Heart left ventricle (tissue), 16 donors: ENCODE results near the gene CHST11. TPM values are rescaled to one million over a fixed set of nuclear protein-coding genes. Genes with fewer than 3 reads are reported as not detected.

Experiments
- ATAC-seq, 4 donors: fragments of 200-7000 bp; cut with Tn5 transposase; one replicate each; pipeline ENCODE4 v1.9.1; 2020 to 2022; ENCODE audit warnings: moderate library complexity in 4 of 4, mild to moderate bottlenecking in 3 of 4, moderate number of reproducible peaks in 1 of 4
- DNase-seq, 5 donors: peaks; one replicate each; pipeline ENCODE4 v3.0.0-alpha.2; 2020
- H3K27ac ChIP-seq, 12 donors: fragments of 200-600 bp; sonication (generic) in 4 of 12; one replicate each; pipeline versions ENCODE4 v1.5.0 to v1.8.0; 2016 to 2022; ENCODE audit warnings: mild to moderate bottlenecking in 2 of 12
- H3K27me3 ChIP-seq, 9 donors: fragments of 200-600 bp; sonication (generic) in 2 of 9; one replicate each; pipeline versions ENCODE4 v1.5.1 to v1.8.0; 2016 to 2022; ENCODE audit warnings: mild to moderate bottlenecking in 3 of 9
- H3K36me3 ChIP-seq, 9 donors: fragments of 200-600 bp; sonication (generic) in 2 of 9; one replicate each; pipeline versions ENCODE4 v1.5.0 to v1.8.0; 2018 to 2022; ENCODE audit warnings: mild to moderate bottlenecking in 2 of 9
- H3K4me1 ChIP-seq, 12 donors: fragments of 200-600 bp; sonication (generic) in 4 of 12; one replicate each; pipeline versions ENCODE4 v1.5.0 to v1.8.0; 2016 to 2022; ENCODE audit warnings: mild to moderate bottlenecking in 3 of 12
- H3K4me3 ChIP-seq, 12 donors: fragments of 200-600 bp; sonication (generic) in 4 of 12; one replicate each; pipeline versions ENCODE4 v1.5.0 to v1.8.0; 2017 to 2022; ENCODE audit warnings: mild to moderate bottlenecking in 9 of 12, moderate library complexity in 4 of 12
- H3K9me3 ChIP-seq, 12 donors: fragments of 200-600 bp; sonication (generic) in 4 of 12; one replicate each; pipeline versions ENCODE4 v1.5.0 to v1.8.0; 2016 to 2022; ENCODE audit warnings: mild to moderate bottlenecking in 1 of 12
- CTCF ChIP-seq, 12 donors: fragments of 200-600 bp; sonication (generic) in 4 of 12; IDR thresholded peaks; one replicate each; pipeline versions ENCODE4 v1.5.0 to v1.8.0; 2018 to 2022; ENCODE audit warnings: antibody characterized with exemption in 12 of 12, mild to moderate bottlenecking in 5 of 12
- POLR2A ChIP-seq, 2 donors: fragments of 450-650 bp; IDR thresholded peaks; one replicate each; pipeline ENCODE4 v1.6.1; 2017; ENCODE audit warnings: antibody characterized with exemption in 2 of 2, mild to moderate bottlenecking in 2 of 2, moderate library complexity in 2 of 2
- whole genome bisulfite sequencing, 4 donors: extraction: QIAGEN DNeasy Blood & Tissue Kit in 2 of 4; methylation state at CpG; one replicate each; pipeline versions ENCODE4 v1.1.5 to v1.1.7; 2013 to 2018; 5-methylcytosine and 5-hydroxymethylcytosine counted together
- intact Hi-C, 10 donors: fragments of 100-400 bp; cut with DNase I; formaldehyde crosslinking; loops; one replicate each; pipeline versions ENCODE4 v1.11.1 to v1.14.2; 2022
- polyA plus RNA-seq, 2 donors: library from polyadenylated mRNA; stranded (reverse); fragments of 200-250 nt; gene quantifications; one replicate each; pipeline ENCODE4 v1.2.3, GENCODE V29; 2013
- total RNA-seq, 9 donors: library from RNA; depleted of rRNA in 2 of 9; stranded (reverse); fragments of >200 nt in 2 of 9; fragmentation: NEBNext Ultra II Directional in 3 of 9; extraction: Animal tissue kit (Norgen Biotek cat#: 25700) in 3 of 9; gene quantifications; one replicate each; pipeline versions ENCODE4 v1.1.0 to v1.2.4, GENCODE V29; 2016 to 2023
- donor health status: ischemic (EF 13 %, LVEDD 7.1; RV severe dilation, severe dysfunction).
- donor health status: healthy with polysubstance abuse.
- donor health status: DM: no; HTN: yes; CAD: no.
- donor health status: DM: no; HTN: no; CAD: no.
- donor health status: ischemic (EF 25% LVEDD 6.9; RV normal size, moderate dysfunction).
- donor health status: ischemic (EF 25% LVEDD 5.7; RV mildly dilated, moderate dysfunction).
- donor health status: healthy.
- donor health status: DM: yes; HTN: yes; CAD: no.
- donor health status: ischemic (EF 35%, LVEDD 5.7; RV mildly dilated, moderate dysfunction).
- donor health status: nonischemic (EF 11% LVEDD 7.7; RV severe dilation, severe dysfunction).
- donor health status: DM: yes; HTN: yes; CAD: no.
- donor health status: PGD.
- donor health status: ischemic (EF 29% LVEDD 5.4; RV normal size, mild dysfunction).
- donor health status: nonischemic (EF 23%, LVEDD 6.1; RV moderate dilation, normal function).

The CHST11 gene
- total and polyA plus RNA-seq, 11 donors = 1.1 to 16.9 (median 3.4) TPM

GRCh38 chr12:104520242-104520900 lies 63.6 kb downstream of the CHST11 start:
- DNase-seq (no peak), ATAC-seq (no peak)
- intact Hi-C loops = no loop called here
- TF ChIP-seq POLR2A (IDR thresholded peaks at IDR 0.05) (no peak), CTCF (IDR thresholded peaks at IDR 0.05) (no peak)
- H3K27me3 ChIP-seq = no peaks in the 10 kb centered on the region
- H3K9me3 ChIP-seq = no peaks in the 10 kb centered on the region
- H3K4me3 ChIP-seq = no peak overlapping the region
- 61 to 85% (median 76%) methylated on average over 4 of the region's 4 CpGs for WGBS, 4 donors
- H3K4me1 ChIP-seq = peaks cover 0 to 62% (median 24%) of the 10 kb centered on the region in 12 donors
- H3K36me3 ChIP-seq = no peaks in the 10 kb centered on the region
- H3K27ac ChIP-seq = no peak overlapping the region

DNA sequence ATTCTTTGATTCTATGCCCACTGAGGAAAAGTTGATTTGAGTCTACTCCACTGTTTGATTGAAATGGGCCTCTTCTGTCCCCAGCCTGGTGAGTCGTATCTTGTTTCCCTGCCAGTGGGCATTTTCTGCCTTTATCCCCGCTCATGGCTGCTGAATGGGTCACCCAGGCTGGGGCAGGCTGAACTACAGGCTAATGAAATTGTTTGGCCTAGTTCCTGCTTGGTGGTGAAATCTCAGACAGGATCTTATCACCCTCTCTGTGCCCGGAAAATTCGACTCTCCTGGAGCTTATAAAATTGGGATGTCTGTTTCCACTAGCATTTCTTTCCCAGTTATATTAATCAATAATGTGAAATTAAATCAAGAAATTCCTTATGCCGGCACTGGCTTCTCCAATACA lies 65.0 kb downstream of the CHST11 start:
- Histone ChIP-seq H3K4me3 (no peak overlapping the region), H3K27me3 (no peaks in the 10 kb centered on the region), H3K4me1 (peaks cover 0 to 63% (median 24%) of the 10 kb centered on the region in 12 donors), H3K36me3 (no peaks in the 10 kb centered on the region), H3K27ac (no peak overlapping the region), H3K9me3 (no peaks in the 10 kb centered on the region)
- ATAC-seq (no peak), DNase-seq (no peak)
- TF ChIP-seq POLR2A (IDR thresholded peaks at IDR 0.05) (no peak), CTCF (IDR thresholded peaks at IDR 0.05) (no peak)
- intact Hi-C loops = no loop called here
- WGBS, 4 donors = 87 to 94% (median 89%) methylated on average over 5 of the region's 5 CpGs

DNA sequence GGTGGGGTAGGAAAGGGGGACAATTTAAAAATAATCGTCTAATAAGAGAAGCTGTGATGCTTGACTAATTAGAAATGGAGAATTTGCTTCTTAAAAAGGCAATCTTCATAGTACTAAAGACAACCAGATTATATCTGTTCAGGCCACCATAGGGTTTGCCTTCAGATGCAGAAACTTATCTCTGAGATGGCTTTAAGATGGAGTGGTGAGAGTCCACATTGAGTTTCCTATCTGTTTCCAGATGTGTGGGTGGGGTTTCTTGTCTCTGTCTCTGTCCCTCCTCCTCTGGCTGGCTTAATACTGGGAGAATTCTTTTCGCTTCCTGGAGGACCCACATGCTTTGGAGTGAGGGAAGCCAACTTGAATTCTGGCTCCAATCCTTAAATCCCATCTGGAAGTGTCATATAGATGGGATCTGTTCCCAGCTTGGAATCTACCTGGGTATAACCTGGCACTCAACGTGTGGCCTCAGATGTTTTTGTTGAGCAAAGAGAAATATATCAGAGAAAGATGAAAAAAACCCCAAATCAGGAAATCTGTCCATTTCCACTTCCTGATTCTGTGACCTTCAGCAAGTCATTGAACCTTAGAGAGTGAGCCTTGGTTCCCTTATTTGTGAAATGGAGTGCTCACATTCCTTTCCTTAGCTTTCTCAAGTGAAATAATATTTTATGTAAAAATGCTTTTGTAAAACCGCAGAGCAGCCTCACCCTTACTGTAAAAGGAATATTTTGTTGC lies 66.4 kb downstream of the CHST11 start:
- WGBS, 4 donors = 56 to 64% (median 61%) methylated on average over 4 of the region's 4 CpGs

More for the DNA sequence above, 66.4 kb downstream of the CHST11 start:
- H3K9me3 ChIP-seq = no peaks in the 10 kb centered on the region
- H3K4me3 ChIP-seq = no peak overlapping the region
- peaks cover 0 to 4% (median 0%) of the 10 kb centered on the region in 9 donors for H3K36me3 ChIP-seq
- H3K27me3 ChIP-seq = no peaks in the 10 kb centered on the region
- H3K27ac ChIP-seq = peak overlapping the region in 1 of 12 donors; percentile 53
- no peak for DNase-seq
- ATAC-seq = no peak
- TF ChIP-seq POLR2A (IDR thresholded peaks at IDR 0.05) (no peak), CTCF (IDR thresholded peaks at IDR 0.05) (no peak)
- intact Hi-C loops = no loop called here
- H3K4me1 ChIP-seq = peaks cover 0 to 63% (median 24%) of the 10 kb centered on the region in 12 donors
